Measurements from ENCODE around the gene INPP4B. TPM values are rescaled to one million over a fixed set of nuclear protein-coding genes. Genes with fewer than 3 reads are reported as not detected.

The INPP4B gene
- total RNA-seq, 1 experiment from 2014 or later, result 41.0 TPM

DNA sequence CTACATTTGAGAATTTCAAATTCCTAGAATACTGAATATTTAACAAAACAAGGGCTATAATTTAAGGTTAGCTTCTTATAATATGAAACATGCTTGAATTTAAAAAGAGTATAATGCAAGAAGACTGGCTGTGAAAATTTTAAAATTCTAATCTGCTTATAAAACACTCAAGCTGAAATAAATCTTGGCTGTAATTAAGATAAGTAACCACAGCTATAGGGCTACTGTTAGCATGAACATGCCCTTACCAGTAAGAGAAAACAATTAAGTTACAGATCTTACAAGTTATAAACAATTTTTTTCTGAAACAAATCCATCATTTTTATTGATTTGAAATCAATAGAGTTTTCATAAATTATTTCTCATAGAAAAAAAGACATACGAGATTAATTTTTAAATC is 148.2 kb downstream of the INPP4B start:
- no TSS peak for BruUV-seq (replicated peaks)

DNA sequence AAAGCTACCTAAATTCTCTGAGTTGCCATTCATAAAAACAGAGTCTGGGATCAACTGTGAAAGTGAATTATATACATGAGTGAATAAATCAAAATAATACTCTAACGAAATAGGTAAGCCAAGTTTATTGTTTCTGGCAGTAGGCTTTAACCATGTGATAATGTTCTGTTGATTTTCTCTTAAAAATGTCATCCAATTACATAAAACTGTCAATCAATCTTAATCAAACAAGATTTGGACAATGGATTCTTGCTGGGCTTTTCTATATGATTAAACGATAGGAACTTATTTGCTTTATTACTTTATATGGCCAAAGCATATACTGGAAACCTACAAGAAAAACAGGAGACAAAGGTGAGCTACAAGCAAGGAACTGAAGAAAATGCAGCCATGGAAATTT is 148.8 kb downstream of the INPP4B start:
- Histone ChIP-seq H3K36me3 (ENCODE audit: low read depth, low read length) (no peaks in the 10 kb centered on the region), H3K27me3 (ENCODE audit: low read length) (no peaks in the 10 kb centered on the region), H2AFZ (ENCODE audit: low read length) (no peak overlapping the region), H3K9ac (ENCODE audit: low read length) (no peak overlapping the region), H3K9me3 (ENCODE audit: low read length) (no peaks in the 10 kb centered on the region), H3K4me3 (ENCODE audit: low read length) (no peak overlapping the region), H3K9me2 (replicated peaks; ENCODE audit: low read length) (no peaks in the 10 kb centered on the region), H3K27ac (ENCODE audit: low read length) (0 out of 2 replicates have a peak overlapping the region, but pooled peaks have one; percentile 10), H3K4me2 (ENCODE audit: low read length) (no peak overlapping the region), H3K4me1 (ENCODE audit: insufficient read depth, low read length) (peaks cover 12% of the 10 kb centered on the region; the same call in 1 of the 2 replicates), H3F3A (ENCODE audit: low read length, unreplicated experiment) (no peaks in the 10 kb centered on the region), H4K20me1 (ENCODE audit: low read length) (no peaks in the 10 kb centered on the region), H3K79me2 (ENCODE audit: low read length) (no peaks in the 10 kb centered on the region)
- CTCF ChIA-PET, result no interaction called here
- ATAC-seq (peak; percentile 46), DNase-seq (peak; percentile 47)
- intact Hi-C loops (cut with micrococcal nuclease), result no loop called here
- POLR2A ChIA-PET (ENCODE audit: unreplicated experiment), result no interaction called here
- BruUV-seq (replicated peaks), result no TSS peak
- TF ChIP-seq EZH2 (IDR thresholded peaks at IDR 0.05; ENCODE audit: low read length, unreplicated experiment) (no peak), EZH2phosphoT487 (IDR thresholded peaks at IDR 0.05; ENCODE audit: borderline replicate concordance, low read length) (no peak)
- TF ChIP-seq, protein P1, sequence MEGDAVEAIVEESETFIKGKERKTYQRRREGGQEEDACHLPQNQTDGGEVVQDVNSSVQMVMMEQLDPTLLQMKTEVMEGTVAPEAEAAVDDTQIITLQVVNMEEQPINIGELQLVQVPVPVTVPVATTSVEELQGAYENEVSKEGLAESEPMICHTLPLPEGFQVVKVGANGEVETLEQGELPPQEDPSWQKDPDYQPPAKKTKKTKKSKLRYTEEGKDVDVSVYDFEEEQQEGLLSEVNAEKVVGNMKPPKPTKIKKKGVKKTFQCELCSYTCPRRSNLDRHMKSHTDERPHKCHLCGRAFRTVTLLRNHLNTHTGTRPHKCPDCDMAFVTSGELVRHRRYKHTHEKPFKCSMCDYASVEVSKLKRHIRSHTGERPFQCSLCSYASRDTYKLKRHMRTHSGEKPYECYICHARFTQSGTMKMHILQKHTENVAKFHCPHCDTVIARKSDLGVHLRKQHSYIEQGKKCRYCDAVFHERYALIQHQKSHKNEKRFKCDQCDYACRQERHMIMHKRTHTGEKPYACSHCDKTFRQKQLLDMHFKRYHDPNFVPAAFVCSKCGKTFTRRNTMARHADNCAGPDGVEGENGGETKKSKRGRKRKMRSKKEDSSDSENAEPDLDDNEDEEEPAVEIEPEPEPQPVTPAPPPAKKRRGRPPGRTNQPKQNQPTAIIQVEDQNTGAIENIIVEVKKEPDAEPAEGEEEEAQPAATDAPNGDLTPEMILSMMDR (conservative IDR thresholded peaks at IDR 0.05; ENCODE audit: low read depth, low read length), result no peak

More for the DNA sequence above, 148.2 kb downstream of the INPP4B start:
- Histone ChIP-seq H3K4me3 (ENCODE audit: low read length) (no peak overlapping the region), H3K27ac (ENCODE audit: low read length) (0 out of 2 replicates have a peak overlapping the region, but pooled peaks have one; percentile 10), H3K9me3 (ENCODE audit: low read length) (no peaks in the 10 kb centered on the region), H3K9me2 (replicated peaks; ENCODE audit: low read length) (no peaks in the 10 kb centered on the region), H3K79me2 (ENCODE audit: low read length) (no peaks in the 10 kb centered on the region), H3K27me3 (ENCODE audit: low read length) (no peaks in the 10 kb centered on the region), H4K20me1 (ENCODE audit: low read length) (no peaks in the 10 kb centered on the region), H3F3A (ENCODE audit: low read length, unreplicated experiment) (no peaks in the 10 kb centered on the region), H3K4me1 (ENCODE audit: insufficient read depth, low read length) (peaks cover 12% of the 10 kb centered on the region; the same call in 1 of the 2 replicates), H3K4me2 (ENCODE audit: low read length) (no peak overlapping the region), H3K9ac (ENCODE audit: low read length) (no peak overlapping the region), H3K36me3 (ENCODE audit: low read depth, low read length) (no peaks in the 10 kb centered on the region), H2AFZ (ENCODE audit: low read length) (no peak overlapping the region)
- intact Hi-C loops (cut with micrococcal nuclease), result no loop called here
- DNase-seq, result no peak
- TF ChIP-seq EZH2phosphoT487 (IDR thresholded peaks at IDR 0.05; ENCODE audit: borderline replicate concordance, low read length) (no peak), EZH2 (IDR thresholded peaks at IDR 0.05; ENCODE audit: low read length, unreplicated experiment) (no peak)
- TF ChIP-seq, protein P1 (conservative IDR thresholded peaks at IDR 0.05; ENCODE audit: low read depth, low read length), result no peak
- no peak for ATAC-seq
- CTCF ChIA-PET, result interaction anchor here (0.6 kb wide), 1 partner anchor 94 kb away, joined by 3 read pairs; no protein-coding TSS in a partner anchor
- POLR2A ChIA-PET (ENCODE audit: unreplicated experiment), result no interaction called here

DNA sequence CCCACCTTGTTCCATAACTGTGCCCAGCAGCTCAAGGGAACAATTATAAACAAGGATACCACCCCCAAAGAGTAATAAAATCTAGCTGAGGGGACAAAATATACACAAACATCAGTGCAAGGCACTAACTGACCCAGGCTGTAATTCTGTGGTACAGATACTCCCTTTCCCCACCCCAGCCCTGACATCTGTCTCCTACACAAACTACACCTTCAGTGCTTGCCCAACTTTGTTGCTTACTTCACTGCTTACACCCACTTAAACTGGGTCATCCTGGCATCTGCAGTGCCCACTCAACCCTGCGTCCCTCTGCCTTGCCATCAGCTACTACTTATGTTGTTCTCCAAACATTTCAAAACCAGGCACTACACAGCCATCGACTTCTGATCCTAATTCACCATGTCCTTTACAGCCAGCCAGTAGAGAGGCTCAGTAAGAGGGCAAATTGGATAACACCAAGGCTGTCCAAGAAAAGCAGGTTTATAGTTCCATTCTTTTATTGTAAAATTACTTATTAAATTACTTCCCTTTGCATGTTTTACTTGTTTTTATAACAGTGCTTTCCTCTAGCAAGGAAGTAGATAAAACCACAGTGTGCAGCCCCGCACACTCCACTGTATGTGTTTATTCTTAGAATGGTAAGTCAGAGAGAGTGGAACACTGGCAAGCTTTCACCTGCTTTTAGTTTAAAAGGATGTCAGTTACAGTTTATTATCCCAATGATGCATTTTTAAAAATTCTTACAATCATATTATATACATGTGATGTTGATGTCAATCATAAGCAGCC is 149.6 kb downstream of the INPP4B start:
- no peak overlapping the region for H3K9ac ChIP-seq (ENCODE audit: low read length)

More for the DNA sequence above, 149.6 kb downstream of the INPP4B start:
- intact Hi-C loops (cut with micrococcal nuclease), result no loop called here
- TF ChIP-seq, protein P1 (conservative IDR thresholded peaks at IDR 0.05; ENCODE audit: low read depth, low read length), result no peak
- Histone ChIP-seq H3K9me3 (ENCODE audit: low read length) (no peaks in the 10 kb centered on the region), H3K36me3 (ENCODE audit: low read depth, low read length) (no peaks in the 10 kb centered on the region), H4K20me1 (ENCODE audit: low read length) (no peaks in the 10 kb centered on the region), H3F3A (ENCODE audit: low read length, unreplicated experiment) (no peaks in the 10 kb centered on the region), H3K4me1 (ENCODE audit: insufficient read depth, low read length) (peaks cover 12% of the 10 kb centered on the region; the same call in 1 of the 2 replicates), H3K79me2 (ENCODE audit: low read length) (no peaks in the 10 kb centered on the region), H3K27ac (ENCODE audit: low read length) (0 out of 2 replicates have a peak overlapping the region, but pooled peaks have one; percentile 10), H3K27me3 (ENCODE audit: low read length) (no peaks in the 10 kb centered on the region), H2AFZ (ENCODE audit: low read length) (no peak overlapping the region), H3K4me2 (ENCODE audit: low read length) (no peak overlapping the region), H3K4me3 (ENCODE audit: low read length) (no peak overlapping the region), H3K9me2 (replicated peaks; ENCODE audit: low read length) (no peaks in the 10 kb centered on the region)
- POLR2A ChIA-PET (ENCODE audit: unreplicated experiment), result no interaction called here
- CTCF ChIA-PET, result no interaction called here
- BruUV-seq (replicated peaks), result no TSS peak
- ATAC-seq (peak; percentile 63), DNase-seq (no peak)

Data from PC-3 (cell line).